ENCODE data around the gene CDK5RAP2. TPM values are rescaled to one million over a fixed set of nuclear protein-coding genes. Genes with fewer than 3 reads are reported as not detected.
A peak's percentile ranks its signal among the peaks of the same experiment; 100 is the strongest.
"Not testable (repeated sequence)": the region's sequence is repeated elsewhere in the genome, so short reads cannot be mapped to it uniquely, and the experiment has no call there.

Gene CDK5RAP2
- 10 to 100 TPM; 57.4 to 86.3 (median 70.3) TPM for total RNA-seq

GRCh38 chr9:120580051-120580896 lies at the start of gene CDK5RAP2:
TSS of gene CDK5RAP2 (minus strand) at chr9:120580167. CDS start at chr9:120579978, 189 bp downstream.
- Histone ChIP-seq H3K36me3 (no peaks in the 10 kb centered on the region), H3K27me3 (no peaks in the 10 kb centered on the region), H3K4me1 (peaks cover 24% of the 10 kb centered on the region in 2 donors), H3K27ac (peak within 1 kb of the TSS; percentile 88 to 95 (median 89)), H3K9me3 (no peaks in the 10 kb centered on the region), H3K4me3 (peak within 1 kb of the TSS; percentile 89 to 98 (median 95))
- TF ChIP-seq POLR2A (IDR thresholded peaks at IDR 0.05) (peak; percentile 51 to 56), CTCF (IDR thresholded peaks at IDR 0.05 in 4 of 5, conservative IDR thresholded peaks at IDR 0.05 in 1 of 5) (no peak)
- DNase-seq (peak; percentile 93 to 95), ATAC-seq (peak; percentile 84 to 92)
- in situ Hi-C loops (cut with MboI; ENCODE audit: low sequenced_read_pairs in 4 of 4) (no loop called here), intact Hi-C loops (cut with DNase I; ENCODE audit: low total_unique reads) (loop anchor here (5.0 to 10.0 kb wide), 3 partner anchors 212 to 775 kb away; partner anchors contain the start of genes FBXW2 and PSMD5)

- intact Hi-C loops (cut with DNase I; ENCODE audit: low total_unique reads) = loop anchor here (10.0 kb wide), 1 partner anchor 426 kb away; the partner anchor contains the start of gene C5
- H3K36me3 ChIP-seq; H3K27ac ChIP-seq; H3K9me3 ChIP-seq; in situ Hi-C loops (cut with MboI; ENCODE audit: low sequenced_read_pairs in 4 of 4); DNase-seq; ATAC-seq; H3K27me3 ChIP-seq; H3K4me3 ChIP-seq; H3K4me1 ChIP-seq: not testable (repeated sequence)
These were observed 49.0 kb upstream of the CDK5RAP2 start for GRCh38 chr9:120628925-120629497.

GRCh38 chr9:120628207-120628924 lies 48.4 kb upstream of the CDK5RAP2 start:
- Histone ChIP-seq H3K9me3 (no peaks in the 10 kb centered on the region), H3K27me3 (no peaks in the 10 kb centered on the region), H3K4me3 (no peak overlapping the region), H3K4me1 (no peaks in the 10 kb centered on the region), H3K36me3 (no peaks in the 10 kb centered on the region), H3K27ac (no peak overlapping the region)
- intact Hi-C loops (cut with DNase I; ENCODE audit: low total_unique reads) (loop anchor here (10.0 kb wide), 1 partner anchor 426 kb away; the partner anchor contains the start of gene C5), in situ Hi-C loops (cut with MboI; ENCODE audit: low sequenced_read_pairs in 4 of 4) (no loop called here)
- ATAC-seq (no peak), DNase-seq (no peak)
- TF ChIP-seq CTCF (IDR thresholded peaks at IDR 0.05 in 4 of 5, conservative IDR thresholded peaks at IDR 0.05 in 1 of 5) = no peak
- no peak for TF ChIP-seq POLR2A (IDR thresholded peaks at IDR 0.05)

- in situ Hi-C loops (cut with MboI; ENCODE audit: low sequenced_read_pairs in 4 of 4) = no loop called here
- intact Hi-C loops (cut with DNase I; ENCODE audit: low total_unique reads) = loop anchor here (10.0 kb wide), 1 partner anchor 428 kb away; the partner anchor contains the start of gene C5
- no peaks in the 10 kb centered on the region for H3K9me3 ChIP-seq
- no peak for DNase-seq
- H3K27ac ChIP-seq = no peak overlapping the region
- no peak overlapping the region for H3K4me3 ChIP-seq
- ATAC-seq = no peak
- TF ChIP-seq POLR2A (IDR thresholded peaks at IDR 0.05) (no peak), CTCF (IDR thresholded peaks at IDR 0.05 in 4 of 5, conservative IDR thresholded peaks at IDR 0.05 in 1 of 5) (no peak)
- H3K27me3 ChIP-seq = no peaks in the 10 kb centered on the region
- no peaks in the 10 kb centered on the region for H3K4me1 ChIP-seq
- H3K36me3 ChIP-seq = no peaks in the 10 kb centered on the region
These were observed 47.1 kb upstream of the CDK5RAP2 start for GRCh38 chr9:120627073-120627472.
